HG03521 (cell line): ENCODE data around the gene RGS9.

Experiments used
- ATAC-seq: cut with Tn5 transposase; IDR thresholded peaks from one replicate; pipeline ENCODE4 v1.9.1; 2021; ENCODE audit warnings: mild to moderate bottlenecking, moderate library complexity; ENCODE audit not compliant: unreplicated experiment

Gene RGS9

GRCh38 chr17:65154770-65155589, 17.8 kb downstream of the RGS9 start:
- ATAC-seq, result peak; percentile 70

- ATAC-seq, result no peak
Observed at GRCh38 chr17:65155622-65156021, 18.5 kb downstream of the RGS9 start.

- no peak for ATAC-seq
Observed at GRCh38 chr17:65156185-65156834, 19.1 kb downstream of the RGS9 start.

DNA sequence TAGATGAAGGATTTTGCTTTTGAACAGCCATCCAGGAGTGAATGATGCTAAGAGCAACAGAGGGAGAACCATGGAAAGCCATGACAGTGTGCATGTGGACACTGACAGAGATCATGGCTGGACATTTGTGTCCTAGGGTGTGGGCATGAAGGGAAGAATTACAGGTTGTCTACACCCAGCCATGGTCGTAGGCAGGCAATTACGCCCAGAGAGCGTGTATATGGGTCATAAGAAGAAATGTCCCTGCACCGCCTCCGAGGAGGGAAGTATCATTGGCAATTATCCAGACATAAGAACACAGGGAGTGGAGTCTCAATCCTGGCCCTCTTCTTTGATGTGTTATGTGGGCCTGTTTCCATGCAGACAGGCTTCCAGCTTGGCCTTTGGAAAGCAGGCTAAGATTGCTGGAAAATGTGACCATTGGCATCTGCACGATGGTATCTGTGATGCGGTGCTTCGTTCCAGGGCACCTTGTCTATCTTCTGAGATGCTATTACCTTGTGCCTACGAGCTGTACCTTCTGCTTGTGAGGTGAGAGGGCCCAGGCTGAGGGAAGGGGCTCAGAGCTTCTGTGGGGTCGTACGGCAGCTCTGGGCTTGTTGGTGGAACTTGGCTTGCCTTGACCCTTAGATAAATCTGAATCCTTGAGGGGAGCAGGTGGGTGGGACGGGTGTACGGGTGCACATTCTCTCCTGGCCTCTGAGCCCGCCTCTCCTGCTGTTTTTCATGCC, 19.8 kb downstream of the RGS9 start:
- ATAC-seq, result no peak

DNA sequence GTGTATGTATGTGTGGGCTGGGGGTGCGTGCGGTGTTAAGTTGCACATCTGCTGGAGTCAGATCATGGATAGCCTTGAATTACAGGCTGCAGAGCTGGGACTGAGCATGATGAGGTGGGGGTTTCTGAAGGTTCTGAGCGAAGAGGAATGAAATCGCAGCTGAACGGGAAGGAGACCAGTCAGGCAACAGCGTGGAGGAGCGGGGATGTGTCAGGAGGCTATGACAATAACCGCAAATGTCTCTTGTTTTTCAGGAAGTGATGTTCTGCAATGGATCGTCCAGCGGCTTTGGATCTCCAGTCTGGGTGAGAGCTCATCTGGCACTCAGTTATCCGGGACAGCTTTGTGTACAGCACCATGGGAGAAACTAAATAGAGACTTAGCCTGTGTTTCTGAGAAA, 20.9 kb downstream of the RGS9 start:
- ATAC-seq, result no peak

DNA sequence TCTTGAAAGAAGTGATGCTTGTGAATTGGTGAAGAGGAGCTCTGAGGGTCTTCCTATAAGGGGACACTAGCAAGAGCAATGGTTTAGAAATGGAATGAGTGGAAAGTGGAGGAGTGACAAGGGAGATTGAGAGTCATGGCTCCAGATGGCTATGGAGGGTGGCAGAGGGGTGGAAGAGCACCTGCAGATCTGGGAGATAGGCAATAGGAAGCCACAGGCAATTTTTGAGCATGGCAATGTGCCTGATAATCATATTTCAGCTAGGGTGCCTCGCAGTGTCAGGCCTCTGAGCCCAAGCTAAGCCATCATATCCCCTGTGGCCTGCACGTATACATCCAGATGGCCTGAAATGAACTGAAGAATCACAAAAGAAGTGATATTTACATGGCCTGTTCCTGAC, 21.5 kb downstream of the RGS9 start:
- no peak for ATAC-seq

DNA sequence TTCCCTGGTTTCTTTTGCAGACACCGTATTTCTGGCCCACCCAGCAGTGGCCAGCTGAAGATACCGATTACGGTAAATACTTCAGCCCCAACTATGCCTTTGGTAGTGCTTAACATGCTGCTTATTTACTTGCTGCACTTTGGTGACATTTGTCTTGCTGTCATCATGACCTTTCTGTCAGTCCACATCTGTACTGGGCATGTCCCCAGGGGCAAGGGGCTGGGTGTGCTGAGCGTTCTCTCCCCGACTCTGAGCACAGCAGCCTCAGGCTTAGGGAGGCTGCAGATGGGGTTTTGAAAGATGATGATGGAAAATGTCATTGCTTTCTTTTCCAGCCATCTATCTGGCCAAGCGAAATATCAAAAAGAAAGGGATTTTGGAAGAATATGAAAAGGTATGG, 23.3 kb downstream of the RGS9 start:
- ATAC-seq, result no peak

DNA sequence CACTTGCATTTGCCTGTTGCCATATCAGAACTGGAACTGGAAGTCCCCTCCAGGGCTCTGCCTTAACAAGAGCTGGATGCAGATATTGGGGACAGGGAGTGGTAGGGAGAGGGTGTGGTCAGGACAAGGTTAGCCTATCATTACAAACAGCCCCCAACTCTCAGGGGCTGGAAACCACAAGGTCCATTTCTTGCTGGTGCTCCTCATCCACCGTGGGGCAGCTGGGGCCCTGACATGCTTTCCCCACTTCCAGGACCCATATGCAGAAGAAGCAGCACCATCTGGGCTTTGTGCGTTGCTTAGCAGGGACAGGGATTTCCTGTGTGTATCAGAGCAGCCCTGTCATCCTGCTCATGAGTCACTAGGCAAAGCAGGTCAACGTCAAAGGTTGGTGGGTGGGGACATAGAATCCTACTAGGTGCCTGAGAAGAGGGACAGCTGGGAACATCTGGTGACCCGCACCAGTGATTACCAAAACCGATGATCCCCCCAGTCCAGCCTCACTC, 26.9 kb downstream of the RGS9 start:
- peak; percentile 92 for ATAC-seq

DNA sequence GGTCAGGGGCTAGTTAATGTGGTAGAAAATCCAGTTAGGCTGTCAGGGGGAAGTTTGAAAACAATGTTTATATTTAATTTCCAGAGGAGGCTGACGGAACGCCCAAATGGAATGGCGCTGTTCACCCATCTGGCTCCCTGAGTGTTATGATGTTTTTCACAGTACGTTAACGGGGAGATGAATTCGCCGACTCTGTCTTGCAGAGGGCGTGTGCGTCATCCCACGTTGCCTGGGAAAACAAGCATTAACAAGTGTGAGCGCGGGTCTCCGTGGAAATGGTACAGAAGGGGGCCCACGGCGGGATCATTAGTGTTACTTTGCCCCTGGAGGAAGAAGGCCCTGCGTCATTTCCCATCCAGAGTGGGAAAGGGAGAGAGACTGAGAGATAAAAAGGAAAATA, 29.6 kb downstream of the RGS9 start:
- ATAC-seq, result no peak

- no peak for ATAC-seq
Observed at GRCh38 chr17:65167566-65167965, 30.4 kb downstream of the RGS9 start.

DNA sequence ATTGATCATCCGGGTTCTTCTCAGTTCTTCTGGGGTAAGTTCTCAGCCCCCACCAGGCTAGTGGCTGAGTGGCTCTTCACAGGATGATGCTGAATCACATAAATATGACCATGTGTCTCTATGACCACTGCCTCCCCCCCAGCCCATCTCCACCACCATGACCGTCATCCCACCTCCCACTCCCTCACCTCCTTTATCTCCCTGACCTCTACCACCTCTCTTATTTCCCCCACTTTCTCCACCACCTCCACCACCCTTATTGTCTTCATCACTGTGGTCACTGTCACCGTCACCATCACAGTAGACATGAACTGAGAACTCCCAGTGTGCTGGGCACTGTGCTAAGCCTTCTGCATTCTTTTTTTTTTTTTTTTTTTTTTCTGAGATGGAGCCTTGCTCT, 32.5 kb downstream of the RGS9 start:
- no peak for ATAC-seq

DNA sequence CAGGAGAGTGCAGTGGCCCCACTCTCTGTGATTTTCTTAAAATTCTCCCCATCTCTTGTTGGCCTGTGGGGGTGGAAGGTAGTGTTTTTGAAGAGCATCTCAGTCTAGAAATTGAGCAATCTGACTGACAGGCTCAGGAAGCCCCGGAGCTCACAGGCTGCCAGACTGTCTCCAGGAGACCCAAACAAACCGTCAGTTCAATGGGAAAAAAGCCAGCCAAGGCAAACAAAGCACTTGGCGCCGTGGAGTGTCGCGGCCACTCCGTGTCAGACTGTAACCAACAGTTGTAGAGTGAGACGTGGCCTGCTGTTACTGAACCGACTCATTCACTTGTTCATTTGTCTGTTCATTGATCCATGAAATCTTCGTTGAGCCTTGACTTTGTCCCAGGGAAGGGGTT, 33.7 kb downstream of the RGS9 start:
- ATAC-seq, result no peak

DNA sequence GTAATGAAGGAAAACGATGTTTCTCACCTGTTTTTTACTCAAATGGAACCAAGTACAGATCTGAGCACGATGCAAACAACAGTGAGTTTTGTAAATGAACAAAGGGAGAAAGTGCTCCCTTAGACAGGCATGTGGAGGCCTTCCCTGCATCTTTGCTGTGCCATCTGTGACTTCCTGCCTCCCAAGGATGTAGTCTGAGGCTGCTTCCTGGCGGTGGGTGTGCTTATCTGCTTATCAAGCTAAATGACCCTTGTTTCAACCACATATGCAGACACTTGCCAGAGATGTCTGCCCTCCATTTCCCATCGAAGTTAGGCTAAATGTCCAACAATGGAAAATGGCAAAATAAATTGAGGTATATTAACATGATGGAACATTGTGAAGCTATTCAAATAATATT, 34.6 kb downstream of the RGS9 start:
- no peak for ATAC-seq

GRCh38 chr17:65172496-65173136, 35.4 kb downstream of the RGS9 start:
- no peak for ATAC-seq

- no peak for ATAC-seq
Observed at GRCh38 chr17:65173284-65173793, 36.2 kb downstream of the RGS9 start.

GRCh38 chr17:65173976-65174683, 37.0 kb downstream of the RGS9 start:
- ATAC-seq, result no peak

- no peak for ATAC-seq
Observed at GRCh38 chr17:65174974-65175373, 37.8 kb downstream of the RGS9 start.

GRCh38 chr17:65175952-65176351, 38.8 kb downstream of the RGS9 start:
- no peak for ATAC-seq

DNA sequence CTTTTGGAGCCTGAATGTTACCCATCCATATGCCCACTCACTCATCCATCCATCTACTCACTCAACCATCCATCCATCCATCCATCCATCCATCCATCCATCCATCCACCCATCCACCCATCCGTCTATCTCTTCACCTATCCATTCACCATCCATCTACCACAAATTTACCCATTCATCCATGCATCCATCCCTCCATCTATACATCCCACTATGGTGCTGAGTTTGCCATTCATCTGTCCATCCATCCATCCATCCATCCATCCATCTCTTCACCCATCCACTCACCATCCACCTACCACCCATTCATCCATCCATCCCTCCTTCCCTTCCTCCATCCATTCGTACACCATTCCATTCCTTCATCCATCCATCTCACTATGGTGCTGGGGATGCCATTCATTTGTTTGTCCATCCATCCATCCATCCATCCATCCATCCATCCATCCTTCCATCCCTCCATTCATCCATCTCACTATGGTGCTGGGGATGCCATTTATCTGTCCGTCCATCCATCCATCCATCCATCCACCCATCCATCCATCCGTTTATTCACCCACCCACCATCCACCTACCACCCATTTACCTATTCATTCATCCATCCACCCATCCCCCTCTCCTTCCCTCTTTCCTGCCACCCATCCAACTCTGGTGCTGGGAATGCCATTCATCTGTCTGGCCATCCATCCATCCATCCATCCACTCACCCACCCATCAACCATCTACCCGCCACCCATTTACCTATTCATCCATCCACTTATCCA, 39.7 kb downstream of the RGS9 start:
- ATAC-seq, result no peak

DNA sequence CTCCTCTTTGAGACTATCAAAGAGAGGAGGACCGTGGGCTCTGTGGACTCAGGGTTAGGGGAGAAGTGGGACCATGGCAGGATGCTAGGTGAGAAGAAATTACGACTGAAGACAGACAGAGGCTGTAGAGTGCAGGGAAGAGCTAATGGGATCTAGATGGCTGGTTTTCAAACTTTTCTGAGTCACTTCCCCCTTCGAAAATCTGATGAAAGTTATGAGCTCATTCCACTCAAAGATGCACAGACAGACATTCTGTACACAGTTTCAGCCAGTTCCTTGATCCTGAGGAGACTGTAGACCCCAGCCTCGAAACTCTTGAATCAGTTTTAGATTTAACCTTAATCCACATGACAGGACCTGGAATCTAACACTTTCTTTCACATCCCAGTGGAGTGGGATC, 40.7 kb downstream of the RGS9 start:
- no peak for ATAC-seq
